H54 (cell line): ENCODE data around the gene VEGFC.

Experiments used
- DNase-seq: peaks from one replicate; pipeline ENCODE4 v3.0.0; 2011; ENCODE audit warnings: low spot score, mixed read lengths; ENCODE audit not compliant: insufficient read length
- FAIRE-seq: peaks from 3 replicates; lab custom pipeline; 2011; peaks lifted over from hg19 to GRCh38; lab: Jason Lieb, UNC
- POLR2A ChIP-seq: IDR thresholded peaks from 2 replicates; pipeline ENCODE4 v1.6.1; 2011; ENCODE audit warnings: low read depth, mild to moderate bottlenecking, low read length

The VEGFC gene

DNA sequence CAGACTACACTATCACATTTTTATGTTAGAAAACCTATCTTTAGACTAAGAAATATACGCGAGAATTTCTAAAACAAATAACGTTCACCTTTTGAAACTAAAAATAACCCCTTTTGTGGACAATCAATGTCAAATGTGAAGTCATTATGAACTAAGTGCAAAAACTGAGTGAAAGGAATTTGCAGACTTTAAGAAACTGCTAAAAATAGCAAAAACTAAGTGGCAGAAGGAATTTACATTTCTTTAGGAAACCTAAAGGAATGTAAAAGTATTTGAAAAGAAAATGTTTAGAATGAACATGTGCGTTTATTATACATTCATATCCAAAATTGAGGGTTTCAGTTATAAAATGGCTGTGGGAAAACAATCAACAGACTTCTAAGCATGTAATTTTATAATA, 58.3 kb downstream of the VEGFC start:
- no peak for TF ChIP-seq POLR2A
- no peak for DNase-seq
- FAIRE-seq = no peak

DNA sequence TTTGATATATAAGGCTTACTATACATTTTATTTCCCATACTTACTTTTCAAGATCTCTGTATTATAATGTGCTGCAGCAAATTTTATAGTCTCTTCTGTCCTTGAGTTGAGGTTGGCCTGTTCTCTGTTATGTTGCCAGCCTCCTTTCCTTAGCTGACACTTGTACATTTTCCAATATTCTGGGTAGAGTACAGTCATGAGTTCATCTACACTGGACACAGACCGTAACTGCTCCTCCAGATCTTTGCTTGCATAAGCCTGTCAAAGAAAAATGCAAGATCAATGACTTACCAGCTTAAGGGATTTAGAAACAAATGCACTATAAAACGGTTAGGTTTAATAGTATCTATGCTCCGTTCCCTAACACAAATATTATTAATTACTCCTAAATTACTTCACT, 63.2 kb downstream of the VEGFC start:
- TF ChIP-seq POLR2A = no peak
- DNase-seq (no peak), FAIRE-seq (no peak)

DNA sequence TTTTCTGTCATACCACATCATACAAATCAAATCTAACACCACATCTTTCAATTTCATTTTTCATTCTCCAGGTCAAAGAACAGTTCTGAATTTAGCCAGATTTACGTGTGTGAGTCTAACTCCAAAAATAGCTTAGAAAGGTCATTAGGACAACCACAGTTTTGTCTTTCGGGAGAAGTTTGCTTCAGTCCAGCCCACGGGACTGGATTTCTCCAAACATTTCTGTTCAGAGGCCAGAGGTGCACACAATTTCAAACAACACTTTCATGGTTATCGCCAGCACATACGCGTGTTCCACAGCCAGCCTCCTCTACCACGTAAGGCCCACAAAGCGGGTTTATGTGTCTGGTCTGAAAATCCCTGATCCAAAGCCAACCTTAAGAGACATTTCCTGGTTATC, 65.9 kb downstream of the VEGFC start:
- FAIRE-seq (no peak), DNase-seq (no peak)
- TF ChIP-seq POLR2A = no peak

DNA sequence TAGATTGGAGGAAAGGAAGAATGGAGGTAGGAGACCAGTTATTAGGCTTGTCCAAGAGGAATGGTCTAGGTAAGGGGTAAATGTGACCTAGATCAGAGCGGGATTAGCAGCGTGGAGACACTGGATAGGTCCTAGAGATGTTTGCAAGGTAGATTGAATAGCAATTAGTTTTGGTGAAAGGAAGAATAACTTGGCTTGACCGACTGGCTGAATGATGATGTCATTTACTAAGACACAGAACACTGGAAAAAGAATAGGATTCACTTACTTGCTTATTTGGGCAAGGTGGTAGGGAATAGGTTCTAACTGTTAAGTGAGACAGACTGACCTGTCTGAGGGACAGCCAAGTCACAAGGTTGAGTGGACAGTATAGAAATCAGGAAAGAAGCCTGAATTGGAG, 71.3 kb downstream of the VEGFC start:
- DNase-seq (no peak), FAIRE-seq (no peak)
- TF ChIP-seq POLR2A = no peak

DNA sequence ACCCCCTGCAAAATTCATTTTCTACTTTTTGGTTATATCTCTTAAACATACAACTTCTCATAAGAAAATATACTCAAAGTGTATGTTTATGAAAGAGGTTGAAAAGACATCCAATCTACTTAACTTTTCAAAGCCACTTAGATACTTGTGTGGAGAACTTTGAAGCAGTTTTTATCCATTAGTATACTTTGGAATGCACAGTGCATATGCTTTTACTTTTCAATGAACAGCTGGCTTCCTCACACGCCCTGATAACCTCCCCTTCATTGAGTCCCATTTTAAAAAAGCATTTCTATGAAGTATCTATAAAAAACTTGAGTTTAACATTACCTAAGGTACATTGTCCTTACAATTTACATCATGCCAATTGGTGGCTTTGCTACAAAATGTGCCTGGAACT, 73.8 kb downstream of the VEGFC start:
- DNase-seq (no peak), FAIRE-seq (no peak)
- TF ChIP-seq POLR2A = no peak

DNA sequence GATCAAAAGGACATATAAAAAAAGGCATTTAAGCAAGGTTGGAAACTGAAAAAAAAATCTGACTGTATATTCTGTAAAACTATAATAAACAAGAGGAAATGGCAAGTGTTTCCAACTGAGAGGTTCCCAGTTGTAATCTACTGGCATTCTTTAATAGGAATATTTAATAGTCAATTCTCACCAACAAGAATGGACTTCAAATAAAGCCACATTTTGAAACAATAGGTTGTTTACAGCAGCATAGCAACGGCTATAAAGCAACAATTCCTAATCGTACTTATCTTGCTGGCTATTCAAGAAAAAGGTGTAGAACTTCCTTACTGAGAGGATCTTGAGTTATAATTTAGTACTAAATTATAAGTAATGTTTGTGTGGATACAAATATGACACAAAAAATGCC, 75.5 kb downstream of the VEGFC start:
- FAIRE-seq = no peak
- TF ChIP-seq POLR2A = no peak
- DNase-seq = no peak

DNA sequence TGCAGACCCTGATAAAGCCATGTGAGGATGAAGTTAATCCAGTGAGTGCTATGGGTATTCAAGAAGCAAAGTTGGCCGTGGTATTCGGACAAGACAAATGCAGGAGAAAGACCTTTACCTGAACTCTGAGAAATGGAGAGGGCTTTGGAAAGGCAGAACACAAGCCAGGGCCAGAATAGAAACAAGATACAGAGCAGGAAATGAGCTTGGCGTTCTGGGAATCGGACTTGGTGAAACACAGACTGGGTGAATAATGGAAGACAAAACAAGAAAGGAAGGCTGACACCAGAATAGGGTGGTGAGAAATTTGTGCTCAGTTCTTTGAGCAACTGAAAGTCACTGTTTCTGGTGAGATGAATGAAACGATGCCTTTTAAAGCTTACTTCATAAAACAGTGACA, 83.3 kb downstream of the VEGFC start:
- FAIRE-seq (no peak), DNase-seq (no peak)
- TF ChIP-seq POLR2A = no peak

DNA sequence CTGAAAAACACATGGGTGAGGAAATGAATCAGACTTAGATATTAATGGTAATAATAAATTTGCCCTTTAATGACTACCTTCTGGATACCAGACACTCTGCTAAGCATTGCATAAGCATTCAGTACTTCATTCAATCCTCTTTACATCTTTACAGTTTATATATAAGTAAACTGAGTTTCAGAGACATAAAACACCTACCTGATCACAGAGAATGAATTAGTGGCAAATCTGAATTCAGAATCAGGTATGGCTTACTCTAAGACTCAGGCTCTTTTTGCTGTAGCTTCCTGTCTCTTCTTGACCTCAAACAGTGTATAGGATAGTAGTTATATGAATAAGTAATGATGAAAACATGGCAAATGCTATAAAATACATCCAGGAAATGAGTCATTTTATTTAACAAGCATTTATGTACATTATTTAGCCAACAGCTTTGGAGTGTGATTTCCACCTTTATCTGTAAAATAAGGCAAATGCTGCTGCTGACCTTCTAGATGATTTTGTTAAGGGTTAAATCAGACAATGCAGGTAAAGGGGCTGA, 83.9 kb downstream of the VEGFC start:
- DNase-seq (no peak), FAIRE-seq (no peak)

DNA sequence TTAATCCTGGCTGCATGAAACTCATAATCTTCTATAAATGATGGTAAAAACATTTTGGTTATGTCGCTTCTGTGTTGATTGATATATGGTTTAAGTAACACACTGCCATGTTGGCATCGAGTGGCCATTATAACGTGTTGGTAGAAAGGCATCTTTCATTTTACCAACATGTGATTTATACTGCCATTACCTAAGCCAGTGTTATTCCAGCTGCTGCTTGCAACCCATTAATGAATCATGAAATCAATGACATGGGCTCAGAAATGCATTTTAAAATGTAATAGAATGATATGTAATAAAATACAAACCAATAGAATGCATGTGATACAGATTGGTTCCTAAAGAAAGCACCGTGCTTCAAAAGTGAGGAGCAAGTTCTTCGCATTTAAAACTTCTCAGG, 102.0 kb downstream of the VEGFC start:
- no peak for DNase-seq

More for the DNA sequence above, 83.9 kb downstream of the VEGFC start:
- no peak for TF ChIP-seq POLR2A

DNA sequence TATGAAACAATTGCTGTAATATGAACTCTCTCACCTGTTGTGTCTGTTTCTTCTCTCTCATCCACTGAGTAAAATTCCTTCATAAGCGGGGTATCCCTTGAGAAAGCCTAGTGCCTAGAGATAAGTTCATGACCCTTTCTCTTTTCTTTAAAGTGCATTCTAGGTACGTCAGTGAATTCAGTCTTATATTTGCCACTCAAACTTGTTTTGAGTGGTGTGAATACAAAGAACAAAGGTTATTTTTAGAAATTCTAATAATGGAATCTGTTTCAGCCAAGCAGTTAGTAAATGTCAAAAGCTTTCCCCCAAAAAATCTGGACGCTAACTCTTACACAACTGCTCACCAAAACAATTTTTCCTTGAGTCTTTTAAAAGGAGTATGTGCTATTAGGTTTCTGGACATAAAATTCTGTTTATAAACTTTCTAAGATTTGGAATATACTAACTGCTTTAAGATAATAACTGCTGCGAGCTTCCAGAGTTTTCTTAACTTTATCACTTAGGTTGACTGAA, 112.0 kb downstream of the VEGFC start:
- no peak for TF ChIP-seq POLR2A
- DNase-seq (no peak), FAIRE-seq (no peak)

More for the DNA sequence above, 102.0 kb downstream of the VEGFC start:
- TF ChIP-seq POLR2A = no peak
- FAIRE-seq = no peak

DNA sequence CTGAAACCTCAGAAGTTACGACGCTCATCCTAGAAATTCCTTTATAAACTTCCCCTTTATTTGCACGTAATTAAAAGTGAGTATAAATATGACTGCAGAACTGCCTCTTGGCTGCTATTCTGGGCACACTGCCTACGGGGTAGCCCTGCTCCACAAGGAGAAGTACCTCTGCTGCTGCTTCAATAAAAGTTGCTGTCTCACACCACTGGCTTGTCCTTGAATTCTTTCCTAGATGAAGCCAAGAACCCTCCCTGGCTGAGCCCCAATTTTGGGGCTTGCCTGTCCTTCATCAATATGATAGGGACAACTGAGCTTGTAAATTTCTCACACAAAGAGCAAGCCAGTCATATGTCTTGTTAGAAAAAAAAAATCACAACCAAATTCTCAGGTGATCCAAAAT, 115.8 kb downstream of the VEGFC start:
- no peak for TF ChIP-seq POLR2A
- DNase-seq (no peak), FAIRE-seq (no peak)

DNA sequence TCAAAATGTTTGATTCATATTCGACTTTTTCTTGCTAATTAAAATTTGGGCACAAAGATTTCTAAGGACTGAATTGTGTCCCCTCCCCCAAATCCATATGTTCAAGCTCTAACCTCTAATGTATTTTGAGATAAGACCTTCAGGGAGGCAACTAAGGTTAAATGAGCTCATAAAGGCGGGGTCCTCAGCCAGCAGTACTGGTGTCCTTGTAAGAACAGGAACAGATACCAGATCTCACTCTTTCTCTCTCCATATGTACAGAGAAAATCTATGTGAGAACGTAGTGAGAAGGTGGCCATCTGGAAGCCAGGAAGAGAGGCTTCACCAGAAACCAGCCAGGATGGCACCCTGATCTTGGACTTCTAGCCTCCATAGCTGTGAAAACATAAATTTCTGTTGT, 116.9 kb downstream of the VEGFC start:
- FAIRE-seq (no peak), DNase-seq (no peak)
- TF ChIP-seq POLR2A = no peak

DNA sequence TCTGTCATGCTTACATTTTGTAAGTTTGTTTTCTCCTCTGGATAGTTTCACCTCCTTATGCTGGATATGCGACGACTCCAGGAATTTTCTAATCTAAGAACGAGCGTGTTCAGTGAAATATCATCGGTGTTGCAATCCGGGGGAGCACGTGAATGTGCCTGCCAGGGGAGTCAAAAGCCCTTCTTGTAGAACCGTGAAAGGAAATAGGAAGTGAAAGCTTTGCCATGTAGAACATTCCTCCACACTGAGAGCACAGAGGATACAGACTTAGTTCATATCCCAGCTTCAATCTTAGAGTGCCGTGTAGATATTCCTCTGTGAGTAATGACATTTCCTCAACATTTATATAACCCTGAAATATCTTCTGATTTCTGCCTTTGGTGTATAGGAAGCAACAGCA, 121.2 kb downstream of the VEGFC start:
- no peak for FAIRE-seq
- no peak for TF ChIP-seq POLR2A
- no peak for DNase-seq

DNA sequence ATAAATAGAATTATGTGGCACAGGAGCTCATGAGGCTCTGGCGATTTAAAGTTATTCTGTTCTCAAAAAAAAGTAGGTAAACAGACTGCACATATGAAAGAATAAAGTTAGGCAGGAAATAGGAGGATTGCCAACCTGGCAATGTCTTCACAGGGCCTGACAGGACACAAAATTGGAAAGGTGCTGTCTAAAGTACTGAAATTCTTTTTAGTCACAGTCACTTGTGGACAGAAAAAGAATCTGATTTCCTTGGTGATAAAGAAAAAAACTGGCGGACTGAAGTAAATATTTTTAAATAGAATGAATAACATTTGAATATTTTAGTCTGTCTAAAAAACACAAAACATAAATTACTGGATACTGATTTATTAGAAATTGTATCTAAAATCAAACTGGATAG, 124.4 kb downstream of the VEGFC start:
- TF ChIP-seq POLR2A = no peak
- DNase-seq = no peak
- no peak for FAIRE-seq

DNA sequence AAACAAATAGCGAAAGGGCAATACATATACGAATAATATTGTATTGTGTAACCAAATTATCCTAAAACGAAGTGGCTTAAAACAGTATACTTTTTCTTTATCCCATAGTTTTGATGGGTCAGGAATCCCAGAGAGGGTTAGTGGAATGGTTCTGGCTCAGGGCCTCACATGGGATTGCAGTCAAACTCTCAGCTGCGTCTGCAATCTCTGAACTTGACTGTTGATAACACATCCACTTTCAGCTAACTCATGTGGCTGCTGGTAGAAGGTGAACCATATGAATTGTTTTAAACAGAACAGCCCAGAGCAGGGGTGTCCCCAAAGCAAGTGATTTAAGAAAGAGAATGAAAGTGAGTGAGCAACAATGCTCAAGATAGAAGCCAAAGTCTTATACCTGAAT, 127.8 kb downstream of the VEGFC start:
- DNase-seq (no peak), FAIRE-seq (no peak)
- TF ChIP-seq POLR2A = no peak
